ENCODE data around the gene DNAJC5G.

GRCh38 chr2:27270131-27270530 lies 5.1 kb upstream of the DNAJC5G start:
- TF ChIP-seq ZBTB34 (CRISPR knock-in tag; IDR thresholded peaks at IDR 0.05) (no peak), POLR2AphosphoS5 (IDR thresholded peaks at IDR 0.05; ENCODE audit: control insufficient read depth, insufficient read depth, low read depth, low read length) (no peak), CTCF (IDR thresholded peaks at IDR 0.05 in 2 of 3, conservative IDR thresholded peaks at IDR 0.05 in 1 of 3; ENCODE audit: insufficient read depth in 2 of 3, low read depth in 1 of 3, low read length in 3 of 3) (no peak), ETS1 (conservative IDR thresholded peaks at IDR 0.05; ENCODE audit: control insufficient read depth, low read depth, low read length) (no peak), ZNF780A (CRISPR knock-in tag; IDR thresholded peaks at IDR 0.05) (no peak), ZEB2 (IDR thresholded peaks at IDR 0.05) (no peak), ZNF197 (CRISPR knock-in tag; IDR thresholded peaks at IDR 0.05; ENCODE audit: low read depth) (no peak), FOXA3 (CRISPR knock-in tag; conservative IDR thresholded peaks at IDR 0.05 in 1 of 2, IDR thresholded peaks at IDR 0.05 in 1 of 2) (no peak), FOXK2 (conservative IDR thresholded peaks at IDR 0.05 in 1 of 2, IDR thresholded peaks at IDR 0.05 in 1 of 2; ENCODE audit: low read depth in 2 of 2) (no peak)

Data from K562 (cell line).